Limb (tissue), 2 donors: ENCODE results near the gene ACACB.

Experiments used
- DNase-seq, 2 donors: peaks; one replicate each; pipeline ENCODE4 v3.0.0-alpha.2; 2016; ENCODE audit errors: extremely low spot score in 2 of 2

The ACACB gene

GRCh38 chr12:109296431-109296830, 180.0 kb downstream of the ACACB start:
- DNase-seq: no peak

GRCh38 chr12:109299849-109300248, 183.5 kb downstream of the ACACB start:
- DNase-seq: no peak

DNA sequence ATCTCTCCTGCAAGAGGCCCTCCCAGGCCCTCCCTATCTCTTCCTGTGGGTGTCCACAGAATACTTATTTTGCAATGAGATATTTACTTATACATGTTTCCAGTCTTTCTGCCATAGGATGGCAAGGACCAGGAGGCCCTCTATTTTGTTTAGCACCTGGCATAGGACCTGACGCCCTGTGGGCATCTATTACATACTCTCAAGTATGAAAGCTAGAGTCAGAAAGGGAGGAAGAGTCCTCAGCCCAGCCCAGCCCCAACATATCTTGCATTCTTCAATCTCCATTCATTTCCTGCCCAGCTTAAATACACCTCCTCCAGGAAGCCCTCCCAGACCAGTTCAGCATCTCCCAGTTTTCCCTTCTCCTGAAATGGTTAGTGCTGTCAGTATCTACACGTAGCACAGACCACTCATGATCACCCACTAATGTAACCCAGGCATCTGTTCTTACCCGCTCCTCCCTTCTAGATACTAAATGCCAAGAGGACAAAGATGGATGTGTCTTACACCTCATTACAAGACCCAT, 185.3 kb downstream of the ACACB start:
- DNase-seq: no peak

DNA sequence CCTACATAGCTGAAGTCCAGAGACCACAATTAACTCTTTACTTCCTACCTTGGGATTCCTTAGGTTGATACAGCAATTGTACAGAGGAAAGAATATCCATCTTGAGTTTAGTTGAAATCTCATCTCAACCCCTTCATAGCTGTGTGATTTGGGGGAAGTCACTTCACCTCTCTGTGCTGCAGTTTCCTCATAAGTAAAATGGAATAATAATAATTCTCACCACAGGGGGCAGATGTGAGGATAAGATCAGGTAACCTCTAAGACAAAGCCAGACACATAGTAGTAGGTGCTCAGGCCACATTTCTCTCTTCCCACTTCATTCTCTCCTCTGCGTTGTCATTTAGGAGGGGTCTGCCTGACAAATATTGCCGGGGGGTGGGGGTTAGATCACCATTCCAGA, 186.0 kb downstream of the ACACB start:
- no peak for DNase-seq

DNA sequence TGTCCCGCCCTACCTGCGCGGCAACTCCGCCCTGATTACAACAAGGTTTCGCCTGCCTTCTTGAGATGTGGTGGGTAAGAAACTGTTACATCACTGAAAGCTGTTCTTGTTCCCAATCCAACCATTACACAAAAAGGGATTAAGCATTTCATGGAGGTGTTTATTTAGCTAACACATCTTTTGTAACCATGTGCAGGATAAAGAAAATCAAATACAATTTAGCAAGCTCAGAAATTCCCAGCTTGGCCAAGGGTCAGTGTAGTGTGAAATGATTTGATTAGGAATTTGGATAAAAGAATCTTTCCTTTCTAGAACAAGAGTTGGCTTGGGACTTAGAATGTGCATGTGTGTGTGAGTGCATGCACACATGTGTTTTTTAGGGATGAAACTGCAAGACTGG, 186.4 kb downstream of the ACACB start:
- DNase-seq: no peak

GRCh38 chr12:109304485-109304884, 188.1 kb downstream of the ACACB start:
- no peak for DNase-seq

DNA sequence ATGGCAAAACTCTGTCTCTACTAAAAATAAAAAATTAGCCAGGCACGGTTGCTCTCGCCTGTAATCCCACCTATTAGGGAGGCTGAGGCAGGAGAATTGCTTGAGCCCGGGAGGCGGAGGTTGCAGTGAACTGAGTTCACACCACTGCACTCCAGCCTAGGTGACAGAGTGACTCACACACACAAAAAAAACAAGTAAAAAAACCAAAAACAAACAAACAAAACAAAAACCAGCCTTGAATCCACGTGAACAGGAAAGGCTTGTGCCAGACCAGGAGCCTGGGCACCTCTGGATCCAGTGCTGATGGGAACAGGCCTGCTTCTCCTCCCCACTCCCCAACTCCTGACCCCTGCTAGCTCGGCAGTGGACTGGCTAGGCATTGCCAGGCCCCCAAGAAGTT, 189.2 kb downstream of the ACACB start:
- no peak for DNase-seq

GRCh38 chr12:109307051-109307450, 190.7 kb downstream of the ACACB start:
- no peak for DNase-seq

DNA sequence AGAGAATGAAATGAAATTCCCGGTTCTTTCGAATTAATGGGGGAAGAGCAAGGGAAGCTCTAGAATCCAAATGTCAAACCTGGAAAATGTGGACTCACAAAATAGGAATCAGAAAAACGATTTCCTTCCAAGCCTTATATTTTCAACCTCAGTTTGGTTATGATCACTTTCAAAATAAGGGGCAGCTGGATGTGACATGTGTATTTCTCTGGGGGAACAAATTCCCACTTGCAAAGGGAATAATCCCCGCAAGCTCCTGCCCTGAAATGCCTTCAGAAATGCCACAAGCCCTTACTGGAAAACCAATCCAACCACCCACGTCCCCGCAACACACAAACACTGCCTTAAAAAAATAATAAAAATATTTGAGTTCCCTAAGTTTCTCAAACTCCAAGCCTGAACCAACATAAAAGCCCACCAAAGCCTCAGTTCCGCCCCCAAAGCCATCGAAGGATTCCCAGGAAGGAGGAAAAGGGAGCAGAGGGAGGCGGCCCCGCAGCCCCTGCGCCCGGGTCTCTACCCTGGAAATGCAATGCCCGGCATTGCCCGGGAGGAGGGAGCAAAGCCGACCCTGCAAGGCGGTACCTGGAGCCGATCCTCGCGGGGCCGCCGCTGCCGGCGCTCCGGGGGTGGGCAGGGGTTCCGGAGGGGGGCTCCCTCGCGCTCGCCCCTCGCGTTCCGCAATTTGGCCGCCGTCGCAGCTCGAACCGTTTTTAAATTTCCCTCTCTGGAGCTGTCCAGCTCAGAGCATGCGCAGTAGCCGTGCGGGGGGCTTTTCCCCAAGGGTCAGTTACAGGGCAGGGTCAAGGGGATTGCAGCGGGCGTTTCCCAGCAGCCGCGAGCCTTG, 192.4 kb downstream of the ACACB start, which contains the start of gene FOXN4:
TSS of gene FOXN4 (minus strand) at position 751 of the 847 bp plus-strand sequence. CDS start 963 bp downstream, outside the sequence.
- DNase-seq: peak in 1 of 2 donors; percentile 60

- peak in 1 of 2 donors; percentile 49 for DNase-seq
These were observed 193.2 kb downstream of the ACACB start for GRCh38 chr12:109309381-109310246.

DNA sequence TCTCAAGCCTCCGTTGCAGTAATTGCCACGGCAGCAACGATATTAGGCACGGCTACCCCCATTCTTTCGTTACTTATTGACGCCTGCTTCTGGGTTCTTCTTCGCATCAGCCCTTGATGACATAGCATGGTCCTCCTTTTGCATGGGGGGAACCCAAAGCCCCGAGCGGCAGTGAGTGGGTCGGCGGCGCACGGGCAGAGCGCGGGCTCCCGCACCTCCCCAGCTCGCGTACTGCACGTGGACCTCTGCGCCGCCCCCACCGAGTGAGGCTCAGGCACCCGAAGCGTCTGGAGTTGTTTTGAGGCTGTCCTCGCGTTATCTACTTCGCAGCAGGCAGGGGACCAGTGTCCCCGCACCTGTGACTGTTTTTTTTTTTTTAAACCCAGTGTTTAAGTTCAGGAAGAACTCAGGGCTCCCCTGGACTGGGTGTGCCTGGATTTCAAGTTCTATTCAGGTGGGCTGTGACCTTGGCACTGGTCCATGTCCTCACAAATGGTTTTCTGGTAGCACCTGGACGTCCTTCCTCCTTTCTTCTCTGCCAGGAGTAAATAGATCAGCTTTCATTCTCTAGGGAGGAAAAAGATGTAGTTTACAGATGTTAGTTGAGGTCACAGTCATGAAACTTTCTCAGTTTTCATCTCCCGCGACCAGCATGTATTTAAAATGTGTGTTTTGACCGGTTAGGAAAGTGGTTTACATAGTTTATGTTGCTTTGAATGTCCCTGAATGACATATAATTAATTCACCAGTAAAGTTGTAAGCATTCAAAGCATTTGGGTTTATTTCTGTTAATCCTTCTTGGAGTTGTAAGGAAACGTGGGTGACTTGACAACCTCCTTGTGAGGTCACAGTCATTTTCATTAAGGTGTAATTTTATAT, 194.1 kb downstream of the ACACB start:
- no peak for DNase-seq
